Measurements from ENCODE around the gene CROCC2. TPM values are rescaled to one million over a fixed set of nuclear protein-coding genes. Genes with fewer than 3 reads are reported as not detected.

The CROCC2 gene
- total and polyA plus RNA-seq, 5 donors from 2014 or later = not detected

GRCh38 chr2:240886678-240887609 lies 19.2 kb upstream of the CROCC2 start:
- Mint-ChIP-seq H3K4me1 (peaks cover 0 to 1% (median 0%) of the 10 kb centered on the region in 4 donors), H3K36me3 (no peaks in the 10 kb centered on the region), H3K4me3 (no peak overlapping the region), H3K27me3 (peaks cover 7% of the 10 kb centered on the region), H3K9me3 (no peaks in the 10 kb centered on the region), H3K27ac (no peak overlapping the region)
- ATAC-seq (ENCODE audit: low read depth in 2 of 2) (no peak), DNase-seq (no peak)
- Histone ChIP-seq H3K27me3 (ENCODE audit: control insufficient read depth, insufficient read depth, low read length) (no peaks in the 10 kb centered on the region), H3K9me3 (ENCODE audit: control insufficient read depth in 2 of 2, low read length in 2 of 2) (no peaks in the 10 kb centered on the region), H3K27ac (ENCODE audit: insufficient read depth, low read length, poor library complexity, severe bottlenecking) (no peak overlapping the region), H3K4me3 (ENCODE audit: low read depth, low read length) (no peak overlapping the region), H3K4me1 (ENCODE audit: control insufficient read depth, insufficient read depth, low read length, poor library complexity, severe bottlenecking) (no peaks in the 10 kb centered on the region), H3K36me3 (ENCODE audit: control insufficient read depth, insufficient read depth, low read length) (no peaks in the 10 kb centered on the region)

- Mint-ChIP-seq H3K9me3 (no peaks in the 10 kb centered on the region), H3K4me1 (no peaks in the 10 kb centered on the region), H3K27ac (no peak overlapping the region), H3K27me3 (peaks cover 7% of the 10 kb centered on the region), H3K36me3 (no peaks in the 10 kb centered on the region), H3K4me3 (no peak overlapping the region)
- ATAC-seq (ENCODE audit: low read depth in 2 of 2) (no peak), DNase-seq (no peak)
- Histone ChIP-seq H3K36me3 (ENCODE audit: control insufficient read depth, insufficient read depth, low read length) (no peaks in the 10 kb centered on the region), H3K9me3 (ENCODE audit: control insufficient read depth in 2 of 2, low read length in 2 of 2) (no peaks in the 10 kb centered on the region), H3K27me3 (ENCODE audit: control insufficient read depth, insufficient read depth, low read length) (no peaks in the 10 kb centered on the region), H3K27ac (ENCODE audit: insufficient read depth, low read length, poor library complexity, severe bottlenecking) (no peak overlapping the region), H3K4me3 (ENCODE audit: low read depth, low read length) (no peak overlapping the region), H3K4me1 (ENCODE audit: control insufficient read depth, insufficient read depth, low read length, poor library complexity, severe bottlenecking) (no peaks in the 10 kb centered on the region)
Observed at GRCh38 chr2:240887631-240888030, 18.5 kb upstream of the CROCC2 start.

GRCh38 chr2:240888130-240888889 lies 17.8 kb upstream of the CROCC2 start:
- H3K27me3 ChIP-seq (ENCODE audit: control insufficient read depth, insufficient read depth, low read length) = no peaks in the 10 kb centered on the region
- DNase-seq = no peak

GRCh38 chr2:240888890-240889573 lies 17.1 kb upstream of the CROCC2 start:
- Histone ChIP-seq H3K27me3 (ENCODE audit: control insufficient read depth, insufficient read depth, low read length) (no peaks in the 10 kb centered on the region), H3K9me3 (ENCODE audit: control insufficient read depth in 2 of 2, low read length in 2 of 2) (no peaks in the 10 kb centered on the region), H3K27ac (ENCODE audit: insufficient read depth, low read length, poor library complexity, severe bottlenecking) (no peak overlapping the region), H3K4me3 (ENCODE audit: low read depth, low read length) (no peak overlapping the region), H3K36me3 (ENCODE audit: control insufficient read depth, insufficient read depth, low read length) (no peaks in the 10 kb centered on the region), H3K4me1 (ENCODE audit: control insufficient read depth, insufficient read depth, low read length, poor library complexity, severe bottlenecking) (no peaks in the 10 kb centered on the region)
- H3K4me3 Mint-ChIP-seq = no peak overlapping the region
- no peaks in the 10 kb centered on the region for H3K9me3 Mint-ChIP-seq
- H3K4me1 Mint-ChIP-seq = no peaks in the 10 kb centered on the region
- no peaks in the 10 kb centered on the region for H3K27me3 Mint-ChIP-seq
- no peak for DNase-seq
- ATAC-seq (ENCODE audit: low read depth in 2 of 2) = no peak
- H3K36me3 Mint-ChIP-seq = no peaks in the 10 kb centered on the region
- no peak overlapping the region for H3K27ac Mint-ChIP-seq

More at GRCh38 chr2:240888130-240888889, 17.8 kb upstream of the CROCC2 start:
- H3K27ac ChIP-seq (ENCODE audit: insufficient read depth, low read length, poor library complexity, severe bottlenecking) = no peak overlapping the region
- H3K36me3 ChIP-seq (ENCODE audit: control insufficient read depth, insufficient read depth, low read length) = no peaks in the 10 kb centered on the region
- no peak overlapping the region for H3K27ac Mint-ChIP-seq
- no peak overlapping the region for H3K4me3 ChIP-seq (ENCODE audit: low read depth, low read length)
- no peaks in the 10 kb centered on the region for H3K4me1 ChIP-seq (ENCODE audit: control insufficient read depth, insufficient read depth, low read length, poor library complexity, severe bottlenecking)
- ATAC-seq (ENCODE audit: low read depth in 2 of 2) = no peak
- H3K36me3 Mint-ChIP-seq = no peaks in the 10 kb centered on the region
- H3K9me3 ChIP-seq (ENCODE audit: control insufficient read depth in 2 of 2, low read length in 2 of 2) = no peaks in the 10 kb centered on the region
- no peak overlapping the region for H3K4me3 Mint-ChIP-seq
- H3K4me1 Mint-ChIP-seq = no peaks in the 10 kb centered on the region
- H3K27me3 Mint-ChIP-seq = peaks cover 2% of the 10 kb centered on the region
- no peaks in the 10 kb centered on the region for H3K9me3 Mint-ChIP-seq

GRCh38 chr2:240889601-240890560 lies 16.3 kb upstream of the CROCC2 start:
- no peak for ATAC-seq (ENCODE audit: low read depth in 2 of 2)
- no peaks in the 10 kb centered on the region for H3K36me3 ChIP-seq (ENCODE audit: control insufficient read depth, insufficient read depth, low read length)

GRCh38 chr2:240890691-240891090 lies 15.4 kb upstream of the CROCC2 start:
- H3K27me3 ChIP-seq (ENCODE audit: control insufficient read depth, insufficient read depth, low read length) = no peaks in the 10 kb centered on the region
- ATAC-seq (ENCODE audit: low read depth in 2 of 2) (no peak), DNase-seq (no peak)
- no peak overlapping the region for H3K4me3 Mint-ChIP-seq
- H3K9me3 ChIP-seq (ENCODE audit: control insufficient read depth in 2 of 2, low read length in 2 of 2) = no peaks in the 10 kb centered on the region
- no peaks in the 10 kb centered on the region for H3K4me1 Mint-ChIP-seq
- H3K4me3 ChIP-seq (ENCODE audit: low read depth, low read length) = no peak overlapping the region
- H3K36me3 Mint-ChIP-seq = no peaks in the 10 kb centered on the region
- H3K27ac ChIP-seq (ENCODE audit: insufficient read depth, low read length, poor library complexity, severe bottlenecking) = no peak overlapping the region
- H3K36me3 ChIP-seq (ENCODE audit: control insufficient read depth, insufficient read depth, low read length) = no peaks in the 10 kb centered on the region
- H3K4me1 ChIP-seq (ENCODE audit: control insufficient read depth, insufficient read depth, low read length, poor library complexity, severe bottlenecking) = no peaks in the 10 kb centered on the region
- H3K27ac Mint-ChIP-seq = no peak overlapping the region
- H3K27me3 Mint-ChIP-seq = no peaks in the 10 kb centered on the region
- H3K9me3 Mint-ChIP-seq = no peaks in the 10 kb centered on the region

More at GRCh38 chr2:240889601-240890560, 16.3 kb upstream of the CROCC2 start:
- Histone ChIP-seq H3K27me3 (ENCODE audit: control insufficient read depth, insufficient read depth, low read length) (no peaks in the 10 kb centered on the region), H3K27ac (ENCODE audit: insufficient read depth, low read length, poor library complexity, severe bottlenecking) (no peak overlapping the region), H3K4me1 (ENCODE audit: control insufficient read depth, insufficient read depth, low read length, poor library complexity, severe bottlenecking) (no peaks in the 10 kb centered on the region), H3K9me3 (ENCODE audit: control insufficient read depth in 2 of 2, low read length in 2 of 2) (no peaks in the 10 kb centered on the region), H3K4me3 (ENCODE audit: low read depth, low read length) (no peak overlapping the region)
- Mint-ChIP-seq H3K27me3 (no peaks in the 10 kb centered on the region), H3K9me3 (no peaks in the 10 kb centered on the region), H3K4me3 (no peak overlapping the region), H3K36me3 (no peaks in the 10 kb centered on the region), H3K27ac (no peak overlapping the region), H3K4me1 (no peaks in the 10 kb centered on the region)
- DNase-seq = no peak
